ENCODE measurements around the gene MTCL1. TPM values are rescaled to one million over a fixed set of nuclear protein-coding genes. Genes with fewer than 3 reads are reported as not detected.

The MTCL1 gene
- total and polyA plus RNA-seq, 2 of the 8 experiments (the other 6 are each of a cell fraction or from before 2014, with no cell fraction given) = 16.6 to 60.8 TPM

- H4K91ac ChIP-seq (replicated peaks; ENCODE audit: insufficient read length, low read length) = no peak overlapping the region
- no peak overlapping the region for H3K18ac ChIP-seq (ENCODE audit: extremely low read depth, low read length)
- no peak overlapping the region; a peak in 1 of 7 replicates for H3K9ac ChIP-seq (replicated peaks in 1 of 4; ENCODE audit: extremely low read depth in 1 of 4, low read depth in 3 of 4, low read length in 3 of 4)
- no peaks in the 10 kb centered on the region for H3K79me2 ChIP-seq (ENCODE audit: control insufficient read depth in 1 of 2, insufficient read depth in 2 of 2, low read length in 2 of 2)
- H4K20me1 ChIP-seq (replicated peaks in 1 of 2; ENCODE audit: control insufficient read depth in 1 of 2, insufficient read depth in 2 of 2, low read length in 2 of 2) = no peaks in the 10 kb centered on the region
- no peak overlapping the region for H2BK120ac ChIP-seq (replicated peaks; ENCODE audit: low read depth, low read length)
- H2BK5ac ChIP-seq (ENCODE audit: low read depth, low read length) = peak overlapping the region; percentile 75; the same call in 1 of the 2 replicates
- no peak overlapping the region for H3K27ac ChIP-seq (ENCODE audit: low read depth, low read length)
- peaks cover 0 to 8% (median 4%) of the 10 kb centered on the region in 4 experiments; a peak in 5 of 7 replicates for H3K4me1 ChIP-seq (replicated peaks in 1 of 4; ENCODE audit: control insufficient read depth in 3 of 4, insufficient read depth in 4 of 4, low read length in 3 of 4)
- H2AFZ ChIP-seq (ENCODE audit: low read length) = no peak overlapping the region
- H3K27me3 ChIP-seq (replicated peaks in 1 of 4; ENCODE audit: control insufficient read depth in 3 of 4, extremely low read depth in 1 of 4, insufficient read depth in 3 of 4, low read length in 3 of 4) = no peaks in the 10 kb centered on the region
- no peaks in the 10 kb centered on the region for H3K9me3 ChIP-seq (ENCODE audit: insufficient read depth in 2 of 2, low read depth in 1 of 2, low read length in 1 of 2)
- H3K23ac ChIP-seq (ENCODE audit: insufficient read length) = no peak overlapping the region
- H2AK5ac ChIP-seq (ENCODE audit: low read depth, low read length) = no peak overlapping the region
- no peak overlapping the region for H3K14ac ChIP-seq (ENCODE audit: insufficient read length)
- no peak overlapping the region for H2BK12ac ChIP-seq (ENCODE audit: low read depth, low read length)
- no peak overlapping the region for H4K5ac ChIP-seq (ENCODE audit: insufficient read length, low read depth, low read length)
- H3K56ac ChIP-seq (replicated peaks; ENCODE audit: insufficient read length, low read depth, low read length) = no peak overlapping the region
- FAIRE-seq (no peak), DNase-seq (ENCODE audit: low read depth in 1 of 2, low spot score in 2 of 2) (no peak)
- no peak overlapping the region for H3K4ac ChIP-seq (replicated peaks; ENCODE audit: insufficient read length, low read depth, low read length)
- H4K8ac ChIP-seq (ENCODE audit: extremely low read depth, insufficient read depth, low read length) = no peak overlapping the region
- H3K4me2 ChIP-seq (ENCODE audit: insufficient read depth in 1 of 2, low read depth in 2 of 2, low read length in 2 of 2) = no peak overlapping the region
- H3K4me3 ChIP-seq (ENCODE audit: extremely low read depth in 1 of 4, insufficient read depth in 2 of 4, low read depth in 3 of 4, low read length in 4 of 4) = no peak overlapping the region
- CTCF ChIA-PET (ENCODE audit: partially characterized antibody) = interaction anchor here (1.1 to 6.3 kb wide), 7 partner anchors 10 to 202 kb away, joined by 3 to 32 read pairs (median 5); no protein-coding TSS in a partner anchor
- H3K36me3 ChIP-seq (ENCODE audit: control insufficient read depth in 2 of 4, insufficient read depth in 4 of 4, low read length in 3 of 4) = peaks cover 7 to 49% (median 20%) of the 10 kb centered on the region in 4 experiments; a peak in 6 of 8 replicates
- WGBS, 2 experiments (ENCODE audit: extremely low coverage in 1 of 2, insufficient coverage in 1 of 2, insufficient read length in 1 of 2, insufficient replicate concordance in 2 of 2, low coverage in 1 of 2, low lambda C conversion rate in 2 of 2, missing lambda C conversion rate in 1 of 2) = 92% methylated on average over 6 of the region's 6 CpGs; no CpG with 5 or more reads in 1 of the 2 experiments
- POLR2A ChIA-PET (ENCODE audit: partially characterized antibody) = no interaction called here
- H3K23me2 ChIP-seq (ENCODE audit: low read depth, low read length) = no peaks in the 10 kb centered on the region
- no peak overlapping the region for H2BK20ac ChIP-seq (ENCODE audit: low read length)
- no peaks in the 10 kb centered on the region; the same call in 1 of the 2 replicates for H3K79me1 ChIP-seq (ENCODE audit: low read depth, low read length)
- H2BK15ac ChIP-seq (ENCODE audit: low read length) = no peak overlapping the region
- TF ChIP-seq EZH2 (IDR thresholded peaks at IDR 0.05; ENCODE audit: low read depth, low read length, severe bottlenecking) (no peak), BCL11A (IDR thresholded peaks at IDR 0.05; ENCODE audit: low read depth in 2 of 2, low read length in 2 of 2) (no peak), FOSL1 (IDR thresholded peaks at IDR 0.05; ENCODE audit: insufficient read depth, low read depth, low read length) (no peak), PHF8 (conservative IDR thresholded peaks at IDR 0.05; ENCODE audit: low read depth, low read length) (no peak), CTBP2 (IDR thresholded peaks at IDR 0.05; ENCODE audit: borderline replicate concordance, insufficient read depth, insufficient read length, low read length) (no peak), KDM5A (IDR thresholded peaks at IDR 0.05; ENCODE audit: low read length) (no peak), RXRA (IDR thresholded peaks at IDR 0.05; ENCODE audit: insufficient read depth, low read depth, low read length) (no peak), SP2 (IDR thresholded peaks at IDR 0.05; ENCODE audit: low read length) (no peak), ASH2L (IDR thresholded peaks at IDR 0.05; ENCODE audit: low read length) (no peak), GABPA (IDR thresholded peaks at IDR 0.05; ENCODE audit: borderline replicate concordance, insufficient read depth, low read length) (no peak), KDM1A (IDR thresholded peaks at IDR 0.05; ENCODE audit: borderline replicate concordance, low read length) (no peak), CREB1 (IDR thresholded peaks at IDR 0.05) (no peak), RFX5 (IDR thresholded peaks at IDR 0.05; ENCODE audit: borderline replicate concordance, low read depth, low read length) (no peak), POU5F1 (IDR thresholded peaks at IDR 0.05; ENCODE audit: low read depth, low read length) (no peak)
These were observed 82.0 kb downstream of the MTCL1 start for GRCh38 chr18:8787371-8787670.
